HCEC 1CT (cell line): Measurements from ENCODE around the gene TP53BP2.
"Not testable (repeated sequence)": the region's sequence is repeated elsewhere in the genome, so short reads cannot be mapped to it uniquely, and the experiment has no call there.

Experiments
- DNase-seq: peaks from one replicate; pipeline ENCODE4 v3.0.0-alpha.2; 2017

TP53BP2 gene

GRCh38 chr1:223740038-223740736 lies 105.6 kb downstream of the TP53BP2 start:
- DNase-seq: not testable (repeated sequence)

GRCh38 chr1:223739366-223740037 lies 106.2 kb downstream of the TP53BP2 start:
- no peak for DNase-seq

GRCh38 chr1:223738465-223739365 lies 107.0 kb downstream of the TP53BP2 start:
- DNase-seq: no peak

- DNase-seq: no peak
Measured at GRCh38 chr1:223737342-223737741, 108.4 kb downstream of the TP53BP2 start.

- DNase-seq: not testable (repeated sequence)
Measured at GRCh38 chr1:223736638-223737037, 109.1 kb downstream of the TP53BP2 start.

GRCh38 chr1:223733898-223734852 lies 111.6 kb downstream of the TP53BP2 start:
- DNase-seq: no peak

GRCh38 chr1:223732993-223733798 lies 112.6 kb downstream of the TP53BP2 start:
- no peak for DNase-seq

- peak; percentile 59 for DNase-seq
Measured at GRCh38 chr1:223731133-223731770, 114.5 kb downstream of the TP53BP2 start.

GRCh38 chr1:223730479-223731132 lies 115.1 kb downstream of the TP53BP2 start:
- no peak for DNase-seq

- DNase-seq: no peak
Measured at GRCh38 chr1:223729906-223730305, 115.8 kb downstream of the TP53BP2 start.
